ENCODE measurements around the gene VTI1A.

DNA sequence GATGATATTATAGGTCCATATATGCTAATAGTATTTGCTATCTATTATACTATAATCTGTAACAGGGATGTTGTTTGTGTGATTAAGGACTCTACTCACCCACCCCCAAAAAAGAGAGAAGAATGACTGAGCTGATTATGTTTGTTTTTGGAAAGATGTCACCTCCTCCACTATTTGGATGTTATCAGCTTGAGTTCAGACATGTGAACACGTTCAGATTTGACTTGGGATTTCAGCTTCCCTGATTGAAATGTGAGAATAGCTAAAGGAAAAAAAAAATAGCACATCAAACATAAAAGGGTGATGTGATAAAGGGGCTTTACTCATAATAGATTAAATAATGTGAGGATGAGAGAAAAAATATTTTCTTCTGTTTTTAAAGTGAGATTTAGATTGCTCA is 81.2 kb downstream of the VTI1A start:
- TF ChIP-seq POLR2A (IDR thresholded peaks at IDR 0.05) (no peak), CTCF (IDR thresholded peaks at IDR 0.05) (no peak)

All from thyroid gland (tissue), 4 donors.